K562 (cell line): ENCODE measurements around the gene NFKBIB. TPM values are rescaled to one million over a fixed set of nuclear protein-coding genes. Genes with fewer than 3 reads are reported as not detected.
"Not testable (repeated sequence)": the region's sequence is repeated elsewhere in the genome, so short reads cannot be mapped to it uniquely, and the experiment has no call there.

Source experiments
- ATAC-seq: fragments of 200-7000 bp; cut with Tn5 transposase; 3 replicates; pipeline ENCODE4 v1.9.1; 2020; ENCODE audit warnings: moderate library complexity
- BruUV-seq: library from RNA; stranded (reverse); fragments of 400-500 nt; replicated peaks from 2 replicates; lab custom pipeline; 2021; lab: Mats Ljungman, UMichigan
- CTCF ChIA-PET: fragments of 300-600 bp; formaldehyde crosslinking; extraction: SDS; loops from one replicate; lab custom pipeline; 2021; ENCODE audit warnings: low intra/inter-chr PET ratio; lab: Yijun Ruan, JAX
- POLR2A ChIA-PET: fragments of 300-600, 350-650 bp; sonication (Branson Sonifier 250); formaldehyde crosslinking; extraction: SDS; loops from one replicate; lab custom pipeline; 2021; ENCODE audit warnings: antibody characterized with exemption, inconsistent platforms; lab: Yijun Ruan, JAX
- DNase-seq, 4 experiments: peaks; one replicate each; pipeline versions ENCODE4 v3.0.0 to v3.0.0-alpha.2; 2011 to 2018; ENCODE audit warnings: low spot score in 3 of 4, mixed read lengths in 3 of 4; ENCODE audit errors: extremely low read depth in 1 of 4
- FAIRE-seq: peaks from 2 replicates; lab custom pipeline; 2011; peaks lifted over from hg19 to GRCh38; lab: Jason Lieb, UNC
- H2AFZ ChIP-seq: 2 replicates; pipeline ENCODE4 v1.6.0; 2011; ENCODE audit warnings: low read depth, low read length, control low read depth, inconsistent platforms
- H3K27ac ChIP-seq: fragments of 200-600 bp; 3 replicates; pipeline ENCODE4 v1.8.0; 2011; ENCODE audit warnings: low read depth, mild to moderate bottlenecking, control low read depth, inconsistent platforms, low read length, moderate library complexity, mixed read lengths; ENCODE audit errors: extremely low read depth
- H3K27me3 ChIP-seq, 2 experiments: fragments of 300-600 bp in 1 of 2; 2 replicates in 1 of 2; 3 replicates in 1 of 2; pipeline versions ENCODE4 v1.6.0 to v1.8.0; 2011; ENCODE audit warnings: inconsistent platforms in 2 of 2, low read length in 2 of 2, mild to moderate bottlenecking in 1 of 2, mixed read lengths in 1 of 2, moderate library complexity in 1 of 2; ENCODE audit not compliant: control insufficient read depth in 2 of 2, insufficient read depth in 2 of 2
- H3K36me3 ChIP-seq: fragments of 300-600 bp; 3 replicates; pipeline ENCODE4 v1.8.0; 2011; ENCODE audit warnings: mild to moderate bottlenecking, low read length, inconsistent platforms; ENCODE audit not compliant: control insufficient read depth, insufficient read depth
- H3K4me1 ChIP-seq, 2 experiments: fragments of 200-600 bp in 1 of 2; replicated peaks in 1 of 2; 2 replicates in 1 of 2; 3 replicates in 1 of 2; pipeline versions ENCODE4 v1.5.1 to v1.8.0; 2011; ENCODE audit warnings: inconsistent platforms in 2 of 2, low read length in 2 of 2, mild to moderate bottlenecking in 1 of 2, mixed read lengths in 1 of 2, moderate library complexity in 1 of 2; ENCODE audit not compliant: control insufficient read depth in 2 of 2, insufficient read depth in 2 of 2
- H3K4me2 ChIP-seq: 2 replicates; pipeline ENCODE4 v1.6.1; 2011; ENCODE audit warnings: low read length, control low read depth, inconsistent platforms, mixed read lengths; ENCODE audit not compliant: insufficient read depth
- H3K4me3 ChIP-seq: fragments of 200-600 bp; sonication (generic), shearing (Covaris generic); 2 replicates; pipeline ENCODE4 v1.5.1; 2016; ENCODE audit warnings: control low read depth, inconsistent platforms
- H3K79me2 ChIP-seq: fragments of 200-600 bp; 3 replicates; pipeline ENCODE4 v1.8.0; 2011; ENCODE audit warnings: low read length, inconsistent platforms; ENCODE audit not compliant: control insufficient read depth, insufficient read depth
- H3K9ac ChIP-seq, 2 experiments: 2 replicates each; pipeline versions ENCODE4 v1.6.0 to v1.6.1; 2011; ENCODE audit warnings: low read depth in 2 of 2, low read length in 2 of 2, control low read depth in 1 of 2, inconsistent platforms in 1 of 2, mild to moderate bottlenecking in 1 of 2, mixed read lengths in 1 of 2; ENCODE audit not compliant: insufficient read depth in 1 of 2
- H3K9me1 ChIP-seq: one replicate; pipeline ENCODE4 v1.6.0; 2011; ENCODE audit warnings: inconsistent platforms, mild to moderate bottlenecking, low read length, moderate library complexity; ENCODE audit not compliant: control insufficient read depth, insufficient read depth
- H3K9me3 ChIP-seq: replicated peaks from 2 replicates; pipeline ENCODE4 v1.5.1; 2011; ENCODE audit warnings: low read depth, low read length, inconsistent platforms; ENCODE audit not compliant: control insufficient read depth, insufficient read depth
- H4K20me1 ChIP-seq: replicated peaks from 2 replicates; pipeline ENCODE4 v1.6.1; 2011; ENCODE audit warnings: low read length, inconsistent platforms, mixed read lengths; ENCODE audit not compliant: control insufficient read depth, insufficient read depth
- TAL1 ChIP-seq: fragments of 450-650 bp; IDR thresholded peaks from 2 replicates; pipeline ENCODE4 v1.6.1; 2016; ENCODE audit warnings: mild to moderate bottlenecking
- TRIM24 ChIP-seq, 2 experiments: fragments of 450-650 bp; IDR thresholded peaks; 2 replicates each; pipeline ENCODE4 v1.6.1; 2016
- ZNF592 ChIP-seq: fragments of 450-650 bp; IDR thresholded peaks from 2 replicates; pipeline ENCODE4 v1.6.1; 2017; ENCODE audit warnings: antibody characterized with exemption, mild to moderate bottlenecking
- WGBS: fragments of 100-300 bp; shearing (Covaris generic); methylation state at CpG from one replicate; pipeline ENCODE4 v1.1.6; 2016; ENCODE audit warnings: low coverage, mixed read lengths; ENCODE audit not compliant: insufficient coverage; ENCODE audit errors: missing lambda C conversion rate; 5-methylcytosine and 5-hydroxymethylcytosine counted together
- in situ Hi-C: fragments of 300-500 bp; cut with MboI; formaldehyde crosslinking; loops from 4 replicates; pipeline ENCODE4 v1.15.0; 2018; ENCODE audit warnings: inconsistent platforms, mixed read lengths
- intact Hi-C: fragments of 100-400 bp; cut with micrococcal nuclease; formaldehyde crosslinking; loops from 2 replicates; pipeline ENCODE4 v1.14.2; 2022
- polyA plus RNA-seq, 8 experiments: library from polyadenylated mRNA; depleted of rRNA in 4 of 8; stranded (reverse) in 5 of 8; unstranded in 3 of 8; fragments of >200 nt; fragmentation: Nextera tagmentation in 2 of 8; fragmentation: Illumina TruSeq in 1 of 8; extraction: Ambion mirVana in 2 of 8; extraction: Trizol in 1 of 8; gene quantifications; 2 replicates each; pipeline versions ENCODE4 v1.2.1 to v1.2.3, GENCODE V29; 2011 to 2014; ENCODE audit warnings: inconsistent platforms in 1 of 8, missing spikeins in 1 of 8
- total RNA-seq, 7 experiments: library from RNA; depleted of rRNA in 6 of 7; stranded (reverse); fragments of >200 nt in 6 of 7; fragmentation: Illumina TruSeq in 2 of 7; extraction: Trizol in 2 of 7; gene quantifications; 2 replicates each; pipeline versions ENCODE4 v1.2.1 to v1.2.3, GENCODE V29; 2011 to 2021; ENCODE audit warnings: low replicate concordance in 1 of 7

NFKBIB gene
- total and polyA plus RNA-seq, 9 of the 15 experiments (the other 6 are each of a cell fraction or from before 2014, with no cell fraction given), result 1.5 to 44.9 (median 10.4) TPM

GRCh38 chr19:38854961-38855360, 44.8 kb upstream of the NFKBIB start (continued):
- TF ChIP-seq ZNF592 (0 out of 2 replicates have a peak, but pooled peaks have one; percentile 27), TRIM24 (IDR thresholded peaks at IDR 0.05) (peak in 1 of 2 experiments; percentile 10; a peak in 1 of 4 replicates), TAL1 (peak; percentile 66; the same call in 1 of the 2 replicates)

- intact Hi-C loops, CTCF ChIA-PET, H3K36me3 ChIP-seq, H3K27ac ChIP-seq, H2AFZ ChIP-seq, DNase-seq, H4K20me1 ChIP-seq, H3K4me3 ChIP-seq, H3K9ac ChIP-seq, H3K9me1 ChIP-seq, H3K27me3 ChIP-seq, in situ Hi-C loops, POLR2A ChIA-PET, ATAC-seq, H3K9me3 ChIP-seq, BruUV-seq, FAIRE-seq, H3K4me2 ChIP-seq: not testable (repeated sequence)
- H3K4me1 ChIP-seq, result peaks cover 20 to 57% of the 10 kb centered on the region in 2 experiments
- WGBS, result 69% methylated on average over 3 of the region's 37 CpGs
- peaks cover 15% of the 10 kb centered on the region for H3K79me2 ChIP-seq
Observed at GRCh38 chr19:38855751-38856150, 44.0 kb upstream of the NFKBIB start.
